Activated CD8-positive, alpha-beta memory T cell treated with anti-CD3 and anti-CD28 coated beads, Interleukin-2, amount 50 U/mL, for 24 hours (primary cell): Measurements from ENCODE around the gene TTC39B.

Experiments
- DNase-seq: peaks from one replicate; pipeline ENCODE4 v3.0.0-alpha.2; 2020; ENCODE audit errors: extremely low read depth

The TTC39B gene

GRCh38 chr9:15176836-15177235 lies 130.2 kb downstream of the TTC39B start:
- DNase-seq, result no peak

GRCh38 chr9:15163931-15164330 lies 143.1 kb downstream of the TTC39B start:
- DNase-seq, result no peak

GRCh38 chr9:15161753-15162152 lies 145.3 kb downstream of the TTC39B start:
- DNase-seq, result no peak

- DNase-seq, result no peak
These were observed 146.3 kb downstream of the TTC39B start for GRCh38 chr9:15160673-15161072.

- DNase-seq, result no peak
These were observed 149.0 kb downstream of the TTC39B start for GRCh38 chr9:15158064-15158463.

- no peak for DNase-seq
These were observed 149.6 kb downstream of the TTC39B start for GRCh38 chr9:15157381-15157780.

- no peak for DNase-seq
These were observed 150.8 kb downstream of the TTC39B start for GRCh38 chr9:15156241-15156640.

- DNase-seq, result no peak
These were observed 151.2 kb downstream of the TTC39B start for GRCh38 chr9:15155826-15156225.

- no peak for DNase-seq
These were observed 151.7 kb downstream of the TTC39B start for GRCh38 chr9:15155323-15155722.

- DNase-seq, result no peak
These were observed 152.3 kb downstream of the TTC39B start for GRCh38 chr9:15154677-15155076.

- no peak for DNase-seq
These were observed 153.1 kb downstream of the TTC39B start for GRCh38 chr9:15153961-15154360.

- DNase-seq, result no peak
These were observed 156.1 kb downstream of the TTC39B start for GRCh38 chr9:15150939-15151338.

- DNase-seq, result no peak
These were observed 157.6 kb downstream of the TTC39B start for GRCh38 chr9:15149450-15149849.

- DNase-seq, result no peak
These were observed 160.7 kb downstream of the TTC39B start for GRCh38 chr9:15146268-15146700.

- DNase-seq, result no peak
These were observed 162.4 kb downstream of the TTC39B start for GRCh38 chr9:15144622-15145061.

GRCh38 chr9:15142878-15143534 lies 164.0 kb downstream of the TTC39B start:
- DNase-seq, result no peak

- DNase-seq, result no peak
These were observed 167.0 kb downstream of the TTC39B start for GRCh38 chr9:15140051-15140450.

- DNase-seq, result no peak
These were observed 167.5 kb downstream of the TTC39B start for GRCh38 chr9:15139469-15139868.

- no peak for DNase-seq
These were observed 168.7 kb downstream of the TTC39B start for GRCh38 chr9:15138357-15138686.

- no peak for DNase-seq
These were observed 169.2 kb downstream of the TTC39B start for GRCh38 chr9:15137658-15138356.

- DNase-seq, result no peak
These were observed 169.9 kb downstream of the TTC39B start for GRCh38 chr9:15137089-15137488.

GRCh38 chr9:15136646-15137045 lies 170.4 kb downstream of the TTC39B start:
- no peak for DNase-seq

- DNase-seq, result no peak
These were observed 171.7 kb downstream of the TTC39B start for GRCh38 chr9:15135164-15135792.
